ENCODE results near the gene MIOX.

GRCh38 chr22:50488886-50489285 is 2.2 kb downstream of the MIOX start:
- TF ChIP-seq, protein P1, sequence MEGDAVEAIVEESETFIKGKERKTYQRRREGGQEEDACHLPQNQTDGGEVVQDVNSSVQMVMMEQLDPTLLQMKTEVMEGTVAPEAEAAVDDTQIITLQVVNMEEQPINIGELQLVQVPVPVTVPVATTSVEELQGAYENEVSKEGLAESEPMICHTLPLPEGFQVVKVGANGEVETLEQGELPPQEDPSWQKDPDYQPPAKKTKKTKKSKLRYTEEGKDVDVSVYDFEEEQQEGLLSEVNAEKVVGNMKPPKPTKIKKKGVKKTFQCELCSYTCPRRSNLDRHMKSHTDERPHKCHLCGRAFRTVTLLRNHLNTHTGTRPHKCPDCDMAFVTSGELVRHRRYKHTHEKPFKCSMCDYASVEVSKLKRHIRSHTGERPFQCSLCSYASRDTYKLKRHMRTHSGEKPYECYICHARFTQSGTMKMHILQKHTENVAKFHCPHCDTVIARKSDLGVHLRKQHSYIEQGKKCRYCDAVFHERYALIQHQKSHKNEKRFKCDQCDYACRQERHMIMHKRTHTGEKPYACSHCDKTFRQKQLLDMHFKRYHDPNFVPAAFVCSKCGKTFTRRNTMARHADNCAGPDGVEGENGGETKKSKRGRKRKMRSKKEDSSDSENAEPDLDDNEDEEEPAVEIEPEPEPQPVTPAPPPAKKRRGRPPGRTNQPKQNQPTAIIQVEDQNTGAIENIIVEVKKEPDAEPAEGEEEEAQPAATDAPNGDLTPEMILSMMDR (IDR thresholded peaks at IDR 0.05): no peak
- TF ChIP-seq ZFX (IDR thresholded peaks at IDR 0.05; ENCODE audit: borderline replicate concordance): no peak

All from 22Rv1 (cell line).